NCI-H510A (cell line): ENCODE data around the gene PACSIN1.
"Not testable (repeated sequence)": the region's sequence is repeated elsewhere in the genome, so short reads cannot be mapped to it uniquely, and the experiment has no call there.

Source experiments
- DNase-seq: peaks from one replicate; lab custom pipeline; 2025; lab: John Stamatoyannopoulos, UW

Gene PACSIN1

GRCh38 chr6:34485321-34486060 is 19.6 kb downstream of the PACSIN1 start:
- DNase-seq, result no peak

- DNase-seq, result no peak
Observed at GRCh38 chr6:34486106-34486740, 20.3 kb downstream of the PACSIN1 start.

- not testable (repeated sequence) for DNase-seq
Observed at GRCh38 chr6:34486886-34487285, 21.0 kb downstream of the PACSIN1 start.

- DNase-seq, result no peak
Observed at GRCh38 chr6:34487536-34487935, 21.7 kb downstream of the PACSIN1 start.

GRCh38 chr6:34489207-34489805 is 23.4 kb downstream of the PACSIN1 start:
- no peak for DNase-seq

GRCh38 chr6:34490390-34491090 is 24.7 kb downstream of the PACSIN1 start:
- peak; percentile 43 for DNase-seq

- peak; percentile 56 for DNase-seq
Observed at GRCh38 chr6:34491091-34491430, 25.2 kb downstream of the PACSIN1 start.

- DNase-seq, result no peak
Observed at GRCh38 chr6:34493344-34493743, 27.5 kb downstream of the PACSIN1 start.

GRCh38 chr6:34494973-34495372 is 29.1 kb downstream of the PACSIN1 start:
- DNase-seq, result no peak

GRCh38 chr6:34496103-34496685 is 30.3 kb downstream of the PACSIN1 start:
- no peak for DNase-seq

- no peak for DNase-seq
Observed at GRCh38 chr6:34497411-34497810, 31.5 kb downstream of the PACSIN1 start.

GRCh38 chr6:34506718-34507117 is 40.8 kb downstream of the PACSIN1 start:
- DNase-seq, result no peak

- no peak for DNase-seq
Observed at GRCh38 chr6:34508425-34508824, 42.5 kb downstream of the PACSIN1 start.

- no peak for DNase-seq
Observed at GRCh38 chr6:34509782-34510181, 43.9 kb downstream of the PACSIN1 start.

GRCh38 chr6:34510299-34510698 is 44.4 kb downstream of the PACSIN1 start:
- no peak for DNase-seq

GRCh38 chr6:34511214-34511914 is 45.5 kb downstream of the PACSIN1 start:
- no peak for DNase-seq

GRCh38 chr6:34511915-34512737 is 46.2 kb downstream of the PACSIN1 start:
- no peak for DNase-seq

GRCh38 chr6:34512738-34513115 is 46.9 kb downstream of the PACSIN1 start:
- no peak for DNase-seq

- no peak for DNase-seq
Observed at GRCh38 chr6:34513646-34514045, 47.8 kb downstream of the PACSIN1 start.

GRCh38 chr6:34514112-34514511 is 48.2 kb downstream of the PACSIN1 start:
- DNase-seq, result no peak
